ENCODE measurements around the gene SRBD1.

GRCh38 chr2:45567974-45568789 lies 42.9 kb downstream of the SRBD1 start:
- TF ChIP-seq EZH2 (IDR thresholded peaks at IDR 0.05; ENCODE audit: borderline replicate concordance, insufficient read depth, low read length, poor library complexity, severe bottlenecking) (no peak), CTCF (IDR thresholded peaks at IDR 0.05; ENCODE audit: poor library complexity, severe bottlenecking) (no peak)

Measured in neural cell (in vitro differentiated cells).